ENCODE results near the gene VCL. TPM values are rescaled to one million over a fixed set of nuclear protein-coding genes. Genes with fewer than 3 reads are reported as not detected.
A peak's percentile ranks its signal among the peaks of the same experiment; 100 is the strongest.

VCL gene
- total RNA-seq (2014; rRNA removed) (382 and 445 TPM in 2 replicates), Bru-seq, nascent RNA (percentile 99 among the genes with signal in this experiment), BruChase-seq, experiment 1, labeled RNA remaining after a 6-hour chase (percentile 98 among the genes with signal in this experiment), BruChase-seq, experiment 2, labeled RNA remaining after a 2-hour chase (percentile 99 among the genes with signal in this experiment)
- long read RNA-seq, full-length matches to known transcripts: 248 of 984 reads
- long read RNA-seq, partial matches to known transcripts: 154 of 984 reads
- long read RNA-seq, other reads (novel, unspliced or antisense): 582 of 984 reads

DNA sequence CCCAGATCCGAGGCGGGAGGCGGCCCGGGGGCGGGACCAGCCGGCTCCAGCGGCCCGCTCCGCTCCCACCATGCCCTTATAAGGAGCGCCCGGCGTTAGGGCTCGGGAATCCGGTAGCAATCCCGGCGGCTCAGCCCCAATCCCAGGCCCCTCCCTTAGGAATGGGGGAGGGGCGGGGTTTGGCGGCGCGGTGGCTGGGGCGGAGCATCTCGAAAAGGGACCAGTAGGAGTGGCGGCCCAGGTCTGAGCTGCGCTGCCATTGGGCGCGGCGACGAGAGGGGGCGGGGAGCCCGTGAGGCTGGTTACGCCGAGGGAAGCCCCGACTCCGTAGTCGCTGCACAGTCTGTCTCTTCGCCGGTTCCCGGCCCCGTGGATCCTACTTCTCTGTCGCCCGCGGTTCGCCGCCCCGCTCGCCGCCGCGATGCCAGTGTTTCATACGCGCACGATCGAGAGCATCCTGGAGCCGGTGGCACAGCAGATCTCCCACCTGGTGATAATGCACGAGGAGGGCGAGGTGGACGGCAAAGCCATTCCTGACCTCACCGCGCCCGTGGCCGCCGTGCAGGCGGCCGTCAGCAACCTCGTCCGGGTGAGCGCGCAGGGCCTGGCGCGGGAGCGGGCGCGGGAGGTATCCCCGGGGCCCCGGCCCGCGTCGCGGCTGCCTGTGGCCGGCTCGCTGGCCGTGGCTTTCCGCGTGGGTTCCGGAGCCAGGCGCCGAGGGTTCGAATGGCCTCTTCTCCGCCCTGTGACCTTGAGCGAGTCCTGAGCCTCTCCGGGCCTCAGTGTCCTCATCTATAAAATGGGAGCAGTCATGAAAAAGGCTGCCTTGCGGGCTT is at the start of gene VCL:
Gene VCL (plus strand): TSS at position 330 of the 836 bp plus-strand sequence. CDS start 92 bp downstream, at position 422.
- Histone ChIP-seq H3K36me3 (ENCODE audit: low read depth, low read length) (peaks cover 26% of the 10 kb centered on the region), H3K9me3 (ENCODE audit: low read length) (no peaks in the 10 kb centered on the region), H2AFZ (ENCODE audit: low read length) (peak within 1 kb of the TSS; percentile 85), H3K4me3 (ENCODE audit: low read length) (peak within 1 kb of the TSS; percentile 73), H3K79me2 (ENCODE audit: low read length) (peaks cover 51% of the 10 kb centered on the region), H3K9me2 (replicated peaks; ENCODE audit: low read length) (no peaks in the 10 kb centered on the region), H4K20me1 (ENCODE audit: low read length) (peaks cover 43% of the 10 kb centered on the region), H3K9ac (ENCODE audit: low read length) (peak within 1 kb of the TSS; percentile 78), H3K27me3 (ENCODE audit: low read length) (no peaks in the 10 kb centered on the region), H3F3A (ENCODE audit: low read length, unreplicated experiment) (peaks cover 13% of the 10 kb centered on the region), H3K27ac (ENCODE audit: low read length) (peak within 1 kb of the TSS; percentile 66), H3K4me1 (ENCODE audit: insufficient read depth, low read length) (peaks cover 32% of the 10 kb centered on the region), H3K4me2 (ENCODE audit: low read length) (peak within 1 kb of the TSS; percentile 79)
- CTCF ChIA-PET: interaction anchor here (0.6 to 2.0 kb wide), 11 partner anchors 32 to 118 kb away, joined by 3 to 10 read pairs (median 5); no protein-coding TSS in a partner anchor
- no TSS peak for BruUV-seq (replicated peaks)
- no peak for TF ChIP-seq EZH2phosphoT487 (IDR thresholded peaks at IDR 0.05; ENCODE audit: borderline replicate concordance, low read length)
- TF ChIP-seq, protein P1, sequence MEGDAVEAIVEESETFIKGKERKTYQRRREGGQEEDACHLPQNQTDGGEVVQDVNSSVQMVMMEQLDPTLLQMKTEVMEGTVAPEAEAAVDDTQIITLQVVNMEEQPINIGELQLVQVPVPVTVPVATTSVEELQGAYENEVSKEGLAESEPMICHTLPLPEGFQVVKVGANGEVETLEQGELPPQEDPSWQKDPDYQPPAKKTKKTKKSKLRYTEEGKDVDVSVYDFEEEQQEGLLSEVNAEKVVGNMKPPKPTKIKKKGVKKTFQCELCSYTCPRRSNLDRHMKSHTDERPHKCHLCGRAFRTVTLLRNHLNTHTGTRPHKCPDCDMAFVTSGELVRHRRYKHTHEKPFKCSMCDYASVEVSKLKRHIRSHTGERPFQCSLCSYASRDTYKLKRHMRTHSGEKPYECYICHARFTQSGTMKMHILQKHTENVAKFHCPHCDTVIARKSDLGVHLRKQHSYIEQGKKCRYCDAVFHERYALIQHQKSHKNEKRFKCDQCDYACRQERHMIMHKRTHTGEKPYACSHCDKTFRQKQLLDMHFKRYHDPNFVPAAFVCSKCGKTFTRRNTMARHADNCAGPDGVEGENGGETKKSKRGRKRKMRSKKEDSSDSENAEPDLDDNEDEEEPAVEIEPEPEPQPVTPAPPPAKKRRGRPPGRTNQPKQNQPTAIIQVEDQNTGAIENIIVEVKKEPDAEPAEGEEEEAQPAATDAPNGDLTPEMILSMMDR (conservative IDR thresholded peaks at IDR 0.05; ENCODE audit: low read depth, low read length): no peak
- POLR2A ChIA-PET (ENCODE audit: unreplicated experiment): interaction anchor here (0.5 to 3.6 kb wide), 22 partner anchors 8 to 828 kb away, joined by 3 to 28 read pairs (median 5); no protein-coding TSS in a partner anchor
- DNase-seq (peak; percentile 100), ATAC-seq (peak; percentile 83)
- intact Hi-C loops (cut with micrococcal nuclease): loop anchor here (1.0 to 5.0 kb wide), 4 partner anchors 32 to 226 kb away; a partner anchor contains a TSS

DNA sequence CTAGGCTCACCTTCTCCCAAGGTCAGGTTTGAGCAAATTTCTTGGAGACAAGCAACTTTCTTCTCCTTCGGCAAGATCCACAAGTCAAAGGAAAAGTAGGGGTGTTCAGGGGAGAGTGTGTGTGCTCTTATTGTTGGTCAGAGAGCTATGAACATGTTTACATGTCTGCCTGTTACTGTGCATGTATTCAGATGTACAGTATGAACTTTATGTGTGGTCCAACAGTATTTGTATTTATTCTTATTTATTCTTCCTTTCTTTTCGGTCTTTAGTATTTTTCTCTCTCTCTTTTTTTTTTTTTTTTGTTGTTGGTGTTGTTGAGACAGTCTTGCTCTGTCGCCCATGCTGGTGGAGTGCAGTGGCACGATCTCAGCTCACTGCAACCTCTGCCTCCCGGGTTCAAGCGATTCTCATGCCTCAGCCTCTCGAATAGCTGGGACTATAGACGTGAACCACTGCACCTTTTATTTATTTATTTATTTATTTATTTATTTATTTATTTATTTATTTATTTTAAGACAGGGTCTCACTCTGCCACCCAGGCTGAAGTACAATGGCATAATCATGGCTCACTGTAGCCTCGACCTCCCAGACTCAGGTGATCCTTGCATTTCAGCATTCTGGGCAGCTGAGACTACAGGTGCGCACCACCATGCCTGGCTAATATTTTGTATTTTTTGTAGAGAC is 48.8 kb upstream of the VCL start:
- H3K36me3 ChIP-seq (ENCODE audit: low read depth, low read length): no peaks in the 10 kb centered on the region
- intact Hi-C loops (cut with micrococcal nuclease): loop anchor here (10.0 kb wide), 1 partner anchor 294 kb away; the partner anchor contains the start of gene SYNPO2L
- BruUV-seq (replicated peaks): no TSS peak
- ChIA-PET POLR2A (ENCODE audit: unreplicated experiment) (interaction anchor here (0.6 kb wide), 1 partner anchor 49 kb away, joined by 15 read pairs; no protein-coding TSS in a partner anchor), CTCF (interaction anchor here (1.0 kb wide), 1 partner anchor 15 kb away, joined by 6 read pairs; no protein-coding TSS in a partner anchor)
- H3K9me2 ChIP-seq (replicated peaks; ENCODE audit: low read length): no peaks in the 10 kb centered on the region
- TF ChIP-seq EZH2phosphoT487 (IDR thresholded peaks at IDR 0.05; ENCODE audit: borderline replicate concordance, low read length) (no peak), EZH2 (IDR thresholded peaks at IDR 0.05; ENCODE audit: low read length, unreplicated experiment) (no peak)
- TF ChIP-seq, protein P1 (conservative IDR thresholded peaks at IDR 0.05; ENCODE audit: low read depth, low read length): no peak
- H3K4me3 ChIP-seq (ENCODE audit: low read length): no peak overlapping the region
- H3F3A ChIP-seq (ENCODE audit: low read length, unreplicated experiment): no peaks in the 10 kb centered on the region
- H4K20me1 ChIP-seq (ENCODE audit: low read length): no peaks in the 10 kb centered on the region
- DNase-seq (no peak), ATAC-seq (no peak)
- H3K9ac ChIP-seq (ENCODE audit: low read length): no peak overlapping the region
- H3K9me3 ChIP-seq (ENCODE audit: low read length): no peaks in the 10 kb centered on the region
- no peaks in the 10 kb centered on the region for H3K27me3 ChIP-seq (ENCODE audit: low read length)
- no peaks in the 10 kb centered on the region for H3K4me1 ChIP-seq (ENCODE audit: insufficient read depth, low read length)
- H3K4me2 ChIP-seq (ENCODE audit: low read length): no peak overlapping the region
- H3K27ac ChIP-seq (ENCODE audit: low read length): no peak overlapping the region
- no peak overlapping the region for H2AFZ ChIP-seq (ENCODE audit: low read length)
- H3K79me2 ChIP-seq (ENCODE audit: low read length): no peaks in the 10 kb centered on the region
